Measurements from ENCODE around the gene TMEM258. TPM values are rescaled to one million over a fixed set of nuclear protein-coding genes. Genes with fewer than 3 reads are reported as not detected.

Gene TMEM258
- polyA plus RNA-seq, 2 of the 4 experiments (the other 2 are of a cell fraction), result 257 to 280 TPM

DNA sequence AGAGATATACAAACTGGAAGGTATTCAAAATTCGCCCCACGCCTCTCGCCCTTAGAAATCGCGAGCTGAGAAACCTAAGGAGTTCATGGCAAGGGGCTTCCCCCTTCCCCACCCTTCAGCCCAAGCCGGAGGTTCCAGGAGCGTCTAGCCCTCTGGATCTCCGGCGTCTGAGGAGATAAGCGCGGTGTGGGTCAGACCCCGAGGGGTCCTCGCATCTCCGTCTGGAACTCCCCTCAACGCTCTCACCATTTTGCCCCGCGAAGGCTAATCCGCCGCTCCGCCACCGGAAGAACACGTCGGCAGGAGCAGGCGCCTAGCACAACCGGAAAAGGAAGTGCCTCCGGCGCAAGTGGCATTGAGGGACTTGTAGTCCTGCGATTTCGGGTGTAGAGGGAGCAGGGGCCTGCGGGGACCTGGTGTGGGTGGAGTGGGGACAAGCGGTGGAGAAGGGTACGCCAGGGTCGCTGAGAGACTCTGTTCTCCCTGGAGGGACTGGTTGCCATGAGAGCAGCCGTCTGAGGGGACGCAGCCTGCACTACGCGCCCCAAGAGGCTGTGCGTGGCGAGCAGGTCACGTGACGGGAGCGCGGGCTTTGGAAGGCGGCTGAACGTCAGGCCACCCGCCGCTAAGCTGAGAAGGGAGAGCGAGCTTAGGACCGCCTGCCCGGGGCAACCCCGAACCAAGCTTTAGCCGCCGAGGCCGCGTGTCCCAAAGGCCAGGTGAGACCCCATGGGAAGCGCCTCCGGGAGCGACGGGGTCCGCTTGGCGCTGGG is at the start of gene TMEM258, which contains the start of gene FEN1 (continued):
- TF ChIP-seq RAD21 (conservative IDR thresholded peaks at IDR 0.05 in 1 of 2, IDR thresholded peaks at IDR 0.05 in 1 of 2) (no peak), ZFP36 (IDR thresholded peaks at IDR 0.05; ENCODE audit: borderline replicate concordance, partially characterized antibody) (no peak), HOXB13 (CRISPR knock-in tag; IDR thresholded peaks at IDR 0.05; ENCODE audit: low read depth) (no peak), JUN (IDR thresholded peaks at IDR 0.05) (peak; percentile 75 to 81), HOXA7 (CRISPR knock-in tag; IDR thresholded peaks at IDR 0.05) (no peak), EHF (CRISPR knock-in tag; IDR thresholded peaks at IDR 0.05) (no peak), KDM1A (IDR thresholded peaks at IDR 0.05; ENCODE audit: low read depth) (no peak), JUNB (IDR thresholded peaks at IDR 0.05) (no peak), ZNF302 (CRISPR knock-in tag; IDR thresholded peaks at IDR 0.05) (no peak), NR3C1 (IDR thresholded peaks at IDR 0.05) (no peak), CBX2 (IDR thresholded peaks at IDR 0.05; ENCODE audit: borderline replicate concordance, low read depth) (no peak), RNF2 (IDR thresholded peaks at IDR 0.05; ENCODE audit: borderline replicate concordance, low read depth) (no peak), SREBF2 (IDR thresholded peaks at IDR 0.05) (no peak), ESRRA (IDR thresholded peaks at IDR 0.05; ENCODE audit: borderline replicate concordance, low read length) (no peak), EHMT2 (IDR thresholded peaks at IDR 0.05; ENCODE audit: low read depth) (no peak), MYC (IDR thresholded peaks at IDR 0.05; ENCODE audit: borderline replicate concordance, low read length) (no peak; the same call in 1 of the 2 replicates), MAFK (IDR thresholded peaks at IDR 0.05; ENCODE audit: partially characterized antibody) (no peak), ZC3H11A (IDR thresholded peaks at IDR 0.05) (no peak), GATA3 (IDR thresholded peaks at IDR 0.05; ENCODE audit: borderline replicate concordance) (no peak), NFE2L2 (conservative IDR thresholded peaks at IDR 0.05; ENCODE audit: low read length) (no peak), FOSL2 (IDR thresholded peaks at IDR 0.05) (no peak), FOSL2 (CRISPR knock-in tag; IDR thresholded peaks at IDR 0.05) (no peak), TFCP2L1 (CRISPR knock-in tag; IDR thresholded peaks at IDR 0.05) (peak; percentile 33; the same call in 1 of the 2 replicates), CBX8 (IDR thresholded peaks at IDR 0.05) (no peak), RARB (CRISPR knock-in tag; IDR thresholded peaks at IDR 0.05) (no peak)
- TF ChIP-seq, protein P1, sequence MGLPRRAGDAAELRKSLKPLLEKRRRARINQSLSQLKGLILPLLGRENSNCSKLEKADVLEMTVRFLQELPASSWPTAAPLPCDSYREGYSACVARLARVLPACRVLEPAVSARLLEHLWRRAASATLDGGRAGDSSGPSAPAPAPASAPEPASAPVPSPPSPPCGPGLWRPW (IDR thresholded peaks at IDR 0.05), result no peak
- TF ChIP-seq, protein P2, sequence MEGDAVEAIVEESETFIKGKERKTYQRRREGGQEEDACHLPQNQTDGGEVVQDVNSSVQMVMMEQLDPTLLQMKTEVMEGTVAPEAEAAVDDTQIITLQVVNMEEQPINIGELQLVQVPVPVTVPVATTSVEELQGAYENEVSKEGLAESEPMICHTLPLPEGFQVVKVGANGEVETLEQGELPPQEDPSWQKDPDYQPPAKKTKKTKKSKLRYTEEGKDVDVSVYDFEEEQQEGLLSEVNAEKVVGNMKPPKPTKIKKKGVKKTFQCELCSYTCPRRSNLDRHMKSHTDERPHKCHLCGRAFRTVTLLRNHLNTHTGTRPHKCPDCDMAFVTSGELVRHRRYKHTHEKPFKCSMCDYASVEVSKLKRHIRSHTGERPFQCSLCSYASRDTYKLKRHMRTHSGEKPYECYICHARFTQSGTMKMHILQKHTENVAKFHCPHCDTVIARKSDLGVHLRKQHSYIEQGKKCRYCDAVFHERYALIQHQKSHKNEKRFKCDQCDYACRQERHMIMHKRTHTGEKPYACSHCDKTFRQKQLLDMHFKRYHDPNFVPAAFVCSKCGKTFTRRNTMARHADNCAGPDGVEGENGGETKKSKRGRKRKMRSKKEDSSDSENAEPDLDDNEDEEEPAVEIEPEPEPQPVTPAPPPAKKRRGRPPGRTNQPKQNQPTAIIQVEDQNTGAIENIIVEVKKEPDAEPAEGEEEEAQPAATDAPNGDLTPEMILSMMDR (IDR thresholded peaks at IDR 0.05), result no peak
- TF ChIP-seq, protein P3, sequence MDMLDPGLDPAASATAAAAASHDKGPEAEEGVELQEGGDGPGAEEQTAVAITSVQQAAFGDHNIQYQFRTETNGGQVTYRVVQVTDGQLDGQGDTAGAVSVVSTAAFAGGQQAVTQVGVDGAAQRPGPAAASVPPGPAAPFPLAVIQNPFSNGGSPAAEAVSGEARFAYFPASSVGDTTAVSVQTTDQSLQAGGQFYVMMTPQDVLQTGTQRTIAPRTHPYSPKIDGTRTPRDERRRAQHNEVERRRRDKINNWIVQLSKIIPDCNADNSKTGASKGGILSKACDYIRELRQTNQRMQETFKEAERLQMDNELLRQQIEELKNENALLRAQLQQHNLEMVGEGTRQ (IDR thresholded peaks at IDR 0.05), result peak; percentile 97
- TF ChIP-seq, protein P4, sequence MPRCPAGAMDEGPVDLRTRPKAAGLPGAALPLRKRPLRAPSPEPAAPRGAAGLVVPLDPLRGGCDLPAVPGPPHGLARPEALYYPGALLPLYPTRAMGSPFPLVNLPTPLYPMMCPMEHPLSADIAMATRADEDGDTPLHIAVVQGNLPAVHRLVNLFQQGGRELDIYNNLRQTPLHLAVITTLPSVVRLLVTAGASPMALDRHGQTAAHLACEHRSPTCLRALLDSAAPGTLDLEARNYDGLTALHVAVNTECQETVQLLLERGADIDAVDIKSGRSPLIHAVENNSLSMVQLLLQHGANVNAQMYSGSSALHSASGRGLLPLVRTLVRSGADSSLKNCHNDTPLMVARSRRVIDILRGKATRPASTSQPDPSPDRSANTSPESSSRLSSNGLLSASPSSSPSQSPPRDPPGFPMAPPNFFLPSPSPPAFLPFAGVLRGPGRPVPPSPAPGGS (IDR thresholded peaks at IDR 0.05), result peak; percentile 83; the same call in 1 of the 3 replicates

Measured in A549 (cell line).